K562 (cell line): ENCODE results near the gene DCAF5. TPM values are rescaled to one million over a fixed set of nuclear protein-coding genes. Genes with fewer than 3 reads are reported as not detected.
A peak's percentile ranks its signal among the peaks of the same experiment; 100 is the strongest.

ENCODE experiments used
- ATAC-seq: fragments of 200-7000 bp; cut with Tn5 transposase; 3 replicates; pipeline ENCODE4 v1.9.1; 2020; ENCODE audit warnings: moderate library complexity
- BruUV-seq: library from RNA; stranded (reverse); fragments of 400-500 nt; replicated peaks from 2 replicates; lab custom pipeline; 2021; lab: Mats Ljungman, UMichigan
- CTCF ChIA-PET: fragments of 300-600 bp; formaldehyde crosslinking; extraction: SDS; loops from one replicate; lab custom pipeline; 2021; ENCODE audit warnings: low intra/inter-chr PET ratio; lab: Yijun Ruan, JAX
- POLR2A ChIA-PET: fragments of 300-600, 350-650 bp; sonication (Branson Sonifier 250); formaldehyde crosslinking; extraction: SDS; loops from one replicate; lab custom pipeline; 2021; ENCODE audit warnings: antibody characterized with exemption, inconsistent platforms; lab: Yijun Ruan, JAX
- DNase-seq, 4 experiments: peaks; one replicate each; pipeline versions ENCODE4 v3.0.0 to v3.0.0-alpha.2; 2011 to 2018; ENCODE audit warnings: low spot score in 3 of 4, mixed read lengths in 3 of 4; ENCODE audit errors: extremely low read depth in 1 of 4
- FAIRE-seq: peaks from 2 replicates; lab custom pipeline; 2011; peaks lifted over from hg19 to GRCh38; lab: Jason Lieb, UNC
- H2AFZ ChIP-seq: 2 replicates; pipeline ENCODE4 v1.6.0; 2011; ENCODE audit warnings: low read depth, low read length, control low read depth, inconsistent platforms
- H3K27ac ChIP-seq: fragments of 200-600 bp; 3 replicates; pipeline ENCODE4 v1.8.0; 2011; ENCODE audit warnings: low read depth, mild to moderate bottlenecking, control low read depth, inconsistent platforms, low read length, moderate library complexity, mixed read lengths; ENCODE audit errors: extremely low read depth
- H3K27me3 ChIP-seq, 2 experiments: fragments of 300-600 bp in 1 of 2; 2 replicates in 1 of 2; 3 replicates in 1 of 2; pipeline versions ENCODE4 v1.6.0 to v1.8.0; 2011; ENCODE audit warnings: inconsistent platforms in 2 of 2, low read length in 2 of 2, mild to moderate bottlenecking in 1 of 2, mixed read lengths in 1 of 2, moderate library complexity in 1 of 2; ENCODE audit not compliant: control insufficient read depth in 2 of 2, insufficient read depth in 2 of 2
- H3K36me3 ChIP-seq: fragments of 300-600 bp; 3 replicates; pipeline ENCODE4 v1.8.0; 2011; ENCODE audit warnings: mild to moderate bottlenecking, low read length, inconsistent platforms; ENCODE audit not compliant: control insufficient read depth, insufficient read depth
- H3K4me1 ChIP-seq, 2 experiments: fragments of 200-600 bp in 1 of 2; replicated peaks in 1 of 2; 2 replicates in 1 of 2; 3 replicates in 1 of 2; pipeline versions ENCODE4 v1.5.1 to v1.8.0; 2011; ENCODE audit warnings: inconsistent platforms in 2 of 2, low read length in 2 of 2, mild to moderate bottlenecking in 1 of 2, mixed read lengths in 1 of 2, moderate library complexity in 1 of 2; ENCODE audit not compliant: control insufficient read depth in 2 of 2, insufficient read depth in 2 of 2
- H3K4me2 ChIP-seq: 2 replicates; pipeline ENCODE4 v1.6.1; 2011; ENCODE audit warnings: low read length, control low read depth, inconsistent platforms, mixed read lengths; ENCODE audit not compliant: insufficient read depth
- H3K4me3 ChIP-seq: fragments of 200-600 bp; sonication (generic), shearing (Covaris generic); 2 replicates; pipeline ENCODE4 v1.5.1; 2016; ENCODE audit warnings: control low read depth, inconsistent platforms
- H3K79me2 ChIP-seq: fragments of 200-600 bp; 3 replicates; pipeline ENCODE4 v1.8.0; 2011; ENCODE audit warnings: low read length, inconsistent platforms; ENCODE audit not compliant: control insufficient read depth, insufficient read depth
- H3K9ac ChIP-seq, 2 experiments: 2 replicates each; pipeline versions ENCODE4 v1.6.0 to v1.6.1; 2011; ENCODE audit warnings: low read depth in 2 of 2, low read length in 2 of 2, control low read depth in 1 of 2, inconsistent platforms in 1 of 2, mild to moderate bottlenecking in 1 of 2, mixed read lengths in 1 of 2; ENCODE audit not compliant: insufficient read depth in 1 of 2
- H3K9me1 ChIP-seq: one replicate; pipeline ENCODE4 v1.6.0; 2011; ENCODE audit warnings: inconsistent platforms, mild to moderate bottlenecking, low read length, moderate library complexity; ENCODE audit not compliant: control insufficient read depth, insufficient read depth
- H3K9me3 ChIP-seq: replicated peaks from 2 replicates; pipeline ENCODE4 v1.5.1; 2011; ENCODE audit warnings: low read depth, low read length, inconsistent platforms; ENCODE audit not compliant: control insufficient read depth, insufficient read depth
- H4K20me1 ChIP-seq: replicated peaks from 2 replicates; pipeline ENCODE4 v1.6.1; 2011; ENCODE audit warnings: low read length, inconsistent platforms, mixed read lengths; ENCODE audit not compliant: control insufficient read depth, insufficient read depth
- ARID1B ChIP-seq: fragments of 450-650 bp; IDR thresholded peaks from 2 replicates; pipeline ENCODE4 v1.6.1; 2016; ENCODE audit warnings: antibody characterized with exemption, mild to moderate bottlenecking, inconsistent platforms
- C11orf30 ChIP-seq: fragments of 450-650 bp; IDR thresholded peaks from 2 replicates; pipeline ENCODE4 v1.6.1; 2016; ENCODE audit warnings: low read depth, mild to moderate bottlenecking
- EGR1 ChIP-seq: fragments of 450-650 bp; conservative IDR thresholded peaks from 2 replicates; pipeline ENCODE4 v1.6.1; 2017; ENCODE audit warnings: mild to moderate bottlenecking
- ELF2 ChIP-seq: fragments of 250-450 bp; sonication (Bioruptor Pico); IDR thresholded peaks from 2 replicates; pipeline ENCODE4 v1.5.0; 2021; ENCODE audit warnings: mild to moderate bottlenecking
- HOXB6 ChIP-seq: fragments of 250-450 bp; sonication (Bioruptor Pico); IDR thresholded peaks from 2 replicates; pipeline ENCODE4 v1.5.1; 2022; ENCODE audit warnings: mild to moderate bottlenecking, borderline replicate concordance
- JUN ChIP-seq, 2 experiments: sonication (generic) in 1 of 2; formaldehyde crosslinking in 1 of 2; IDR thresholded peaks; 2 replicates each; pipeline versions ENCODE4 v1.6.1 to v1.8.0; 2012 to 2022; ENCODE audit warnings: borderline replicate concordance in 2 of 2, mild to moderate bottlenecking in 2 of 2, improper control_type of control experiment in 1 of 2, low read depth in 1 of 2, low read length in 1 of 2, missing genetic modification reagents in 1 of 2
- JUND ChIP-seq, 2 experiments: IDR thresholded peaks; 2 replicates in 1 of 2; 3 replicates in 1 of 2; pipeline ENCODE4 v1.6.1; 2011; ENCODE audit warnings: borderline replicate concordance in 2 of 2, low read depth in 2 of 2, low read length in 2 of 2, improper control_type of control experiment in 1 of 2, missing biosample characterization in 1 of 2, missing genetic modification characterization in 1 of 2, missing genetic modification reagents in 1 of 2
- MYBL2 ChIP-seq, 2 experiments: fragments of 450-650 bp in 1 of 2; sonication (generic) in 1 of 2; formaldehyde crosslinking in 1 of 2; IDR thresholded peaks; 2 replicates each; pipeline versions ENCODE4 v1.6.1 to v1.8.1; 2017 to 2022; ENCODE audit warnings: borderline replicate concordance in 1 of 2, inconsistent platforms in 1 of 2, low read depth in 1 of 2, mild to moderate bottlenecking in 1 of 2, missing genetic modification reagents in 1 of 2, moderate library complexity in 1 of 2
- NFE2L1 ChIP-seq: fragments of 450-650 bp; IDR thresholded peaks from 2 replicates; pipeline ENCODE4 v1.6.1; 2016; ENCODE audit warnings: missing genetic modification characterization, low read depth, mild to moderate bottlenecking, missing compliant biosample characterization, moderate library complexity, borderline replicate concordance
- ZBTB12 ChIP-seq: fragments of 250-450 bp; sonication (Bioruptor Pico); IDR thresholded peaks from 2 replicates; pipeline ENCODE4 v1.4.0; 2020
- ZNF217 ChIP-seq: sonication (generic); formaldehyde crosslinking; IDR thresholded peaks from 2 replicates; pipeline ENCODE4 v1.8.0; 2022; ENCODE audit warnings: mild to moderate bottlenecking, missing genetic modification reagents
- WGBS: fragments of 100-300 bp; shearing (Covaris generic); methylation state at CpG from one replicate; pipeline ENCODE4 v1.1.6; 2016; ENCODE audit warnings: low coverage, mixed read lengths; ENCODE audit not compliant: insufficient coverage; ENCODE audit errors: missing lambda C conversion rate; 5-methylcytosine and 5-hydroxymethylcytosine counted together
- in situ Hi-C: fragments of 300-500 bp; cut with MboI; formaldehyde crosslinking; loops from 4 replicates; pipeline ENCODE4 v1.15.0; 2018; ENCODE audit warnings: inconsistent platforms, mixed read lengths
- intact Hi-C: fragments of 100-400 bp; cut with micrococcal nuclease; formaldehyde crosslinking; loops from 2 replicates; pipeline ENCODE4 v1.14.2; 2022
- polyA plus RNA-seq, 8 experiments: library from polyadenylated mRNA; depleted of rRNA in 4 of 8; stranded (reverse) in 5 of 8; unstranded in 3 of 8; fragments of >200 nt; fragmentation: Nextera tagmentation in 2 of 8; fragmentation: Illumina TruSeq in 1 of 8; extraction: Ambion mirVana in 2 of 8; extraction: Trizol in 1 of 8; gene quantifications; 2 replicates each; pipeline versions ENCODE4 v1.2.1 to v1.2.3, GENCODE V29; 2011 to 2014; ENCODE audit warnings: inconsistent platforms in 1 of 8, missing spikeins in 1 of 8
- total RNA-seq, 7 experiments: library from RNA; depleted of rRNA in 6 of 7; stranded (reverse); fragments of >200 nt in 6 of 7; fragmentation: Illumina TruSeq in 2 of 7; extraction: Trizol in 2 of 7; gene quantifications; 2 replicates each; pipeline versions ENCODE4 v1.2.1 to v1.2.3, GENCODE V29; 2011 to 2021; ENCODE audit warnings: low replicate concordance in 1 of 7
- TF ChIP-seq, protein P1 (sequence below): fragments of 250-450 bp; sonication (Bioruptor Pico); IDR thresholded peaks from 2 replicates; pipeline ENCODE4 v1.4.0; 2020; ENCODE audit warnings: mild to moderate bottlenecking, moderate library complexity
- TF ChIP-seq, protein P2 (sequence below): sonication (generic); formaldehyde crosslinking; IDR thresholded peaks from 2 replicates; pipeline ENCODE4 v1.8.0; 2022; ENCODE audit warnings: missing genetic modification reagents, mild to moderate bottlenecking, moderate library complexity, borderline replicate concordance

DCAF5 gene
- total and polyA plus RNA-seq, 9 of the 15 experiments (the other 6 are each of a cell fraction or from before 2014, with no cell fraction given) = 5.6 to 24.1 (median 12.7) TPM

- Histone ChIP-seq H3K9me3 (no peaks in the 10 kb centered on the region), H4K20me1 (no peaks in the 10 kb centered on the region), H3K27ac (no peak overlapping the region), H2AFZ (no peak overlapping the region), H3K27me3 (0 out of 5 replicates have a peak, but pooled peaks cover 0 to 5% of the 10 kb centered on the region in 2 experiments), H3K79me2 (no peaks in the 10 kb centered on the region), H3K4me2 (no peak overlapping the region), H3K9ac (no peak overlapping the region), H3K4me1 (peaks cover 0 to 4% of the 10 kb centered on the region in 2 experiments; a peak in 2 of 5 replicates), H3K9me1 (no peaks in the 10 kb centered on the region), H3K4me3 (no peak overlapping the region), H3K36me3 (no peaks in the 10 kb centered on the region)
- DNase-seq = peak in 1 of 4 experiments; percentile 20
- POLR2A ChIA-PET = interaction anchor here (0.6 kb wide), 1 partner anchor 26 kb away, joined by 3 read pairs; no protein-coding TSS in a partner anchor
- intact Hi-C loops (loop anchor here (10.0 kb wide), 1 partner anchor 91 kb away; no protein-coding TSS in a partner anchor), in situ Hi-C loops (no loop called here)
- peak; percentile 58 for FAIRE-seq
- peak; percentile 36; the same call in 1 of the 3 replicates for ATAC-seq
- BruUV-seq = no TSS peak
- CTCF ChIA-PET = interaction anchor here (0.6 kb wide), 1 partner anchor 93 kb away, joined by 3 read pairs; no protein-coding TSS in a partner anchor
- WGBS = 6% methylated on average over 11 of the region's 11 CpGs
- no peak for TF ChIP-seq ZBTB12
- TF ChIP-seq MYBL2 (IDR thresholded peaks at IDR 0.05; ENCODE audit: low read depth) = no peak
- no peak for TF ChIP-seq MYBL2 (CRISPR knock-in tag; IDR thresholded peaks at IDR 0.05; ENCODE audit: borderline replicate concordance)
- 0 out of 2 replicates have a peak, but pooled peaks have one; percentile 33 for TF ChIP-seq JUN (IDR thresholded peaks at IDR 0.05; ENCODE audit: borderline replicate concordance, low read depth, low read length)
- TF ChIP-seq JUN (CRISPR knock-in tag; IDR thresholded peaks at IDR 0.05; ENCODE audit: borderline replicate concordance) = no peak
- TF ChIP-seq C11orf30 = no peak
- peak; percentile 14; the same call in 1 of the 2 replicates for TF ChIP-seq EGR1
- TF ChIP-seq, protein P1, sequence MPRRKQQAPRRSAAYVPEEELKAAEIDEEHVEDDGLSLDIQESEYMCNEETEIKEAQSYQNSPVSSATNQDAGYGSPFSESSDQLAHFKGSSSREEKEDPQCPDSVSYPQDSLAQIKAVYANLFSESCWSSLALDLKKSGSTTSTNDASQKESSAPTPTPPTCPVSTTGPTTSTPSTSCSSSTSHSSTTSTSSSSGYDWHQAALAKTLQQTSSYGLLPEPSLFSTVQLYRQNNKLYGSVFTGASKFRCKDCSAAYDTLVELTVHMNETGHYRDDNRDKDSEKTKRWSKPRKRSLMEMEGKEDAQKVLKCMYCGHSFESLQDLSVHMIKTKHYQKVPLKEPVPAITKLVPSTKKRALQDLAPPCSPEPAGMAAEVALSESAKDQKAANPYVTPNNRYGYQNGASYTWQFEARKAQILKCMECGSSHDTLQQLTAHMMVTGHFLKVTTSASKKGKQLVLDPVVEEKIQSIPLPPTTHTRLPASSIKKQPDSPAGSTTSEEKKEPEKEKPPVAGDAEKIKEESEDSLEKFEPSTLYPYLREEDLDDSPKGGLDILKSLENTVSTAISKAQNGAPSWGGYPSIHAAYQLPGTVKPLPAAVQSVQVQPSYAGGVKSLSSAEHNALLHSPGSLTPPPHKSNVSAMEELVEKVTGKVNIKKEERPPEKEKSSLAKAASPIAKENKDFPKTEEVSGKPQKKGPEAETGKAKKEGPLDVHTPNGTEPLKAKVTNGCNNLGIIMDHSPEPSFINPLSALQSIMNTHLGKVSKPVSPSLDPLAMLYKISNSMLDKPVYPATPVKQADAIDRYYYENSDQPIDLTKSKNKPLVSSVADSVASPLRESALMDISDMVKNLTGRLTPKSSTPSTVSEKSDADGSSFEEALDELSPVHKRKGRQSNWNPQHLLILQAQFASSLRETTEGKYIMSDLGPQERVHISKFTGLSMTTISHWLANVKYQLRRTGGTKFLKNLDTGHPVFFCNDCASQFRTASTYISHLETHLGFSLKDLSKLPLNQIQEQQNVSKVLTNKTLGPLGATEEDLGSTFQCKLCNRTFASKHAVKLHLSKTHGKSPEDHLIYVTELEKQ (CRISPR knock-in tag) = no peak
- TF ChIP-seq HOXB6 = no peak
- TF ChIP-seq ARID1B = no peak
- peak; percentile 63; the same call in 1 of the 2 replicates for TF ChIP-seq JUND (IDR thresholded peaks at IDR 0.05; ENCODE audit: borderline replicate concordance, low read depth, low read length)
- no peak for TF ChIP-seq JUND (tag; IDR thresholded peaks at IDR 0.05; ENCODE audit: borderline replicate concordance, low read depth, low read length)
- TF ChIP-seq, protein P2, sequence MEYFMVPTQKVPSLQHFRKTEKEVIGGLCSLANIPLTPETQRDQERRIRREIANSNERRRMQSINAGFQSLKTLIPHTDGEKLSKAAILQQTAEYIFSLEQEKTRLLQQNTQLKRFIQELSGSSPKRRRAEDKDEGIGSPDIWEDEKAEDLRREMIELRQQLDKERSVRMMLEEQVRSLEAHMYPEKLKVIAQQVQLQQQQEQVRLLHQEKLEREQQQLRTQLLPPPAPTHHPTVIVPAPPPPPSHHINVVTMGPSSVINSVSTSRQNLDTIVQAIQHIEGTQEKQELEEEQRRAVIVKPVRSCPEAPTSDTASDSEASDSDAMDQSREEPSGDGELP = peak; percentile 45; the same call in 1 of the 2 replicates
- TF ChIP-seq ZNF217 = no peak
- TF ChIP-seq ELF2 (CRISPR knock-in tag) = no peak
- TF ChIP-seq NFE2L1 (tag) = no peak
These were observed 147.3 kb downstream of the DCAF5 start for GRCh38 chr14:69005432-69006148.
